Neural cell (in vitro differentiated cells): Measurements from ENCODE around the gene PDC.

Experiments
- EZH2 ChIP-seq: fragments of 200-600, 300-800 bp; shearing (Covaris generic), sonication (generic); IDR thresholded peaks from 2 replicates; pipeline ENCODE4 v1.6.1; 2014; ENCODE audit warnings: antibody characterized with exemption, low read length, borderline replicate concordance, mild to moderate bottlenecking; ENCODE audit not compliant: insufficient read depth, poor library complexity, severe bottlenecking
- SMC3 ChIP-seq: fragments of 450-650 bp; conservative IDR thresholded peaks from 2 replicates; pipeline ENCODE4 v1.6.1; 2014; ENCODE audit warnings: antibody characterized with exemption, mild to moderate bottlenecking, moderate library complexity; ENCODE audit not compliant: poor library complexity

GRCh38 chr1:186502087-186502486, 41.2 kb upstream of the PDC start:
- TF ChIP-seq EZH2 (no peak), SMC3 (no peak)
